Measurements from ENCODE around the gene CASZ1. TPM values are rescaled to one million over a fixed set of nuclear protein-coding genes. Genes with fewer than 3 reads are reported as not detected.

Gene CASZ1
- total RNA-seq, 4 donors from 2014 or later: 106 to 229 (median 160) TPM

DNA sequence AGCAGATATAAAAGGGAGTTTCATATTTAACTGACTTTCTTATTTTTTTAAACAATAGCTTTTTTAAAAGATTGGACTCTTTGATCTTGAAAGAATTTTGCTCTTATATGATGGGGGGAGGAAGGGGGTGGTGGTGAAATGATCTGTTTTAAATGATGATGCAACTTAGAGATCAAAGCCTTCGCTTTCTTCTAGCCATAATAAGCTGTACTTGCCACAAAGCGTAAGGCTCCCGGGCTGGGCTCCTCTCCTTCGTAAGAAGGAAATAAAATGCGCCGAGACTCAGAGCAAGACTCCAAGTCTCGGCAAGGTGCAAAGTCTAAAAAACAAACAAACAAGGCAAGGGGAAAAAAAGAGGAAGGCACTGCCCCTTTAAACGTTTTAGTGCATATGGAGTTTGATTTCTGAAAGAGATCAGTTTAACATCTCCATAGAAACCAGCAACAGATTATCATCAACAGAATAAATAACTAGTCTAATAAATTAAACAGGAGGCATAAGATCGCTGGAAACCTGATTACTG lies 3.3 kb downstream of the CASZ1 start:
- no peaks in the 10 kb centered on the region for H3K9me3 ChIP-seq

GRCh38 chr1:10791105-10791951 lies 5.1 kb downstream of the CASZ1 start:
- WGBS: 29% methylated on average over 8 of the region's 8 CpGs
- peaks cover 81% of the 10 kb centered on the region for H3K4me1 ChIP-seq
- H3K36me3 ChIP-seq: no peaks in the 10 kb centered on the region
- peaks cover 77% of the 10 kb centered on the region for H3K27me3 ChIP-seq
- no peak for TF ChIP-seq POLR2A (IDR thresholded peaks at IDR 0.05)
- no peak for TF ChIP-seq POLR2AphosphoS5 (IDR thresholded peaks at IDR 0.05)
- TF ChIP-seq EP300 (IDR thresholded peaks at IDR 0.05): no peak
- TF ChIP-seq CTCF (IDR thresholded peaks at IDR 0.05): no peak
- H3K9me3 ChIP-seq: no peaks in the 10 kb centered on the region
- DNase-seq (ENCODE audit: low spot score in 2 of 2): no peak
- peak overlapping the region; percentile 63 for H3K27ac ChIP-seq
- H3K4me3 ChIP-seq: peak overlapping the region; percentile 3

More for the DNA sequence above, 3.3 kb downstream of the CASZ1 start:
- Histone ChIP-seq H3K4me1 (peaks cover 73% of the 10 kb centered on the region), H3K4me3 (peak overlapping the region; percentile 81), H3K27ac (peak overlapping the region; percentile 87), H3K27me3 (peaks cover 70% of the 10 kb centered on the region), H3K36me3 (no peaks in the 10 kb centered on the region)
- 1% methylated on average over 9 of the region's 9 CpGs for WGBS
- no peak for TF ChIP-seq EP300 (IDR thresholded peaks at IDR 0.05)
- DNase-seq (ENCODE audit: low spot score in 2 of 2): no peak

- peaks cover 68% of the 10 kb centered on the region for H3K27me3 ChIP-seq
- TF ChIP-seq CTCF (IDR thresholded peaks at IDR 0.05) (no peak), POLR2A (IDR thresholded peaks at IDR 0.05) (no peak), POLR2AphosphoS5 (IDR thresholded peaks at IDR 0.05) (no peak), EP300 (IDR thresholded peaks at IDR 0.05) (no peak)
Measured at GRCh38 chr1:10789803-10790702, 6.4 kb downstream of the CASZ1 start.

DNA sequence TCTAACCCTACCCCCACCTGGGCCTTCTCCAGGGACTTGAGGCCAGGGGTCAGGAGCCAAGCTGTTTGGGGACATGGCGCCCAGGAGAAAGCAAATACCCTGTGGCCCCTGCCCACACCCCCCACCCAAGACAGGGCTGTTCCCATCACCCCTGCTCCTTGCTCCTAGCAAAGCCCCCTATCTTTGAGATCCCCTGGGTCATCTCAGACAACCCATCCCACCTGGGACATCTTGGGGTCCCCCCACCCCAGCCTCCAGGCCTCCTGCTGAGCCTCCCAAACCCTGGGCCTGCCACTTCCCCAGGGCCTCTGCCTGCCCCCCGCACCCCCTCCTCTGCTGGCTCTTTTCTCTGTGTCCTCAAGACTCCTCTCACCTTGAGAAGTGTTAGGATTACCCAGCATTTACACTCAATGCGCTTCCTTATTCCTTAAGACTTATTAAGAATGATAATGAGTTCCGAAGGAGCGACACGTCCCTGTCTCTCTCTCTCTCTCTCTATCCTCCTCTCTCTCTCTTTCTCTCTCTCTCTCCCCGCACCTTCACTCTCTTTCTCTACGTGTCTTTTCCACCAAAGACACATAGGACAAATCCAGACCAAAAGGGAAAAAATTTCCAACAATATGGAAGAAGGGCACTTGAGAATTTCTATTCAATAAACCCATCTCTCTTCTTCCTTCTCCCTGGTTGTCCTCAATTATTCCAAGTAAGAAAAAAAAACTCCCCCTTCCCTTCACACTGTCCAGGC lies 7.2 kb downstream of the CASZ1 start:
- peaks cover 76% of the 10 kb centered on the region for H3K4me1 ChIP-seq

More at GRCh38 chr1:10789803-10790702, 6.4 kb downstream of the CASZ1 start:
- Histone ChIP-seq H3K4me3 (no peak overlapping the region), H3K9me3 (no peaks in the 10 kb centered on the region), H3K4me1 (peaks cover 74% of the 10 kb centered on the region), H3K27ac (peak overlapping the region; percentile 65), H3K36me3 (no peaks in the 10 kb centered on the region)
- whole genome bisulfite sequencing: 69% methylated on average over 27 of the region's 27 CpGs
- DNase-seq (ENCODE audit: low spot score in 2 of 2): no peak

More for the DNA sequence above, 7.2 kb downstream of the CASZ1 start:
- Histone ChIP-seq H3K9me3 (no peaks in the 10 kb centered on the region), H3K4me3 (no peak overlapping the region), H3K36me3 (no peaks in the 10 kb centered on the region), H3K27ac (peak overlapping the region; percentile 38), H3K27me3 (peaks cover 63% of the 10 kb centered on the region)
- TF ChIP-seq POLR2AphosphoS5 (IDR thresholded peaks at IDR 0.05) (no peak), EP300 (IDR thresholded peaks at IDR 0.05) (no peak), POLR2A (IDR thresholded peaks at IDR 0.05) (no peak), CTCF (IDR thresholded peaks at IDR 0.05) (no peak)
- no peak for DNase-seq (ENCODE audit: low spot score in 2 of 2)
- WGBS: 76% methylated on average over 8 of the region's 8 CpGs
